22Rv1 (cell line): ENCODE measurements around the gene CHID1.
A peak's percentile ranks its signal among the peaks of the same experiment; 100 is the strongest.

Experiments
- H3K27ac ChIP-seq: fragments of 450-650 bp; 2 replicates; pipeline ENCODE4 v1.5.1; 2017
- CTCF ChIP-seq: fragments of 450-650 bp; IDR thresholded peaks from 2 replicates; pipeline ENCODE4 v1.5.1; 2017; ENCODE audit warnings: mild to moderate bottlenecking
- ZFX ChIP-seq: fragments of 450-650 bp; IDR thresholded peaks from 2 replicates; pipeline ENCODE4 v1.6.1; 2017; ENCODE audit warnings: antibody characterized with exemption, borderline replicate concordance

Gene CHID1

GRCh38 chr11:917426-917825, 6.8 kb upstream of the CHID1 start:
- TF ChIP-seq CTCF: no peak
- no peak for TF ChIP-seq ZFX
- no peak overlapping the region for H3K27ac ChIP-seq

- no peak overlapping the region for H3K27ac ChIP-seq
These were observed 4.3 kb upstream of the CHID1 start for GRCh38 chr11:914747-915501.

GRCh38 chr11:914204-914603, 3.6 kb upstream of the CHID1 start:
- no peak overlapping the region for H3K27ac ChIP-seq
- TF ChIP-seq CTCF: no peak
- TF ChIP-seq ZFX: no peak

More at GRCh38 chr11:914747-915501, 4.3 kb upstream of the CHID1 start:
- TF ChIP-seq ZFX: no peak
- no peak for TF ChIP-seq CTCF

- no peak for TF ChIP-seq ZFX
- no peak for TF ChIP-seq CTCF
These were observed 2.4 kb upstream of the CHID1 start for GRCh38 chr11:913043-913442.

GRCh38 chr11:912266-912665, 1.7 kb upstream of the CHID1 start:
- TF ChIP-seq CTCF: no peak
- TF ChIP-seq ZFX: no peak
- no peak overlapping the region for H3K27ac ChIP-seq

More at GRCh38 chr11:913043-913442, 2.4 kb upstream of the CHID1 start:
- no peak overlapping the region for H3K27ac ChIP-seq

- TF ChIP-seq CTCF: no peak
- no peak overlapping the region for H3K27ac ChIP-seq
These were observed 1.2 kb upstream of the CHID1 start for GRCh38 chr11:911890-912219.

- no peak for TF ChIP-seq ZFX
- TF ChIP-seq CTCF: peak; percentile 10; the same call in 1 of the 2 replicates
- peak overlapping the region; percentile 66 for H3K27ac ChIP-seq
These were observed 650 bp upstream of the CHID1 start for GRCh38 chr11:911031-911889.
